Measurements from ENCODE around the gene KLRC4.
"Not testable (repeated sequence)": the region's sequence is repeated elsewhere in the genome, so short reads cannot be mapped to it uniquely, and the experiment has no call there.

DNA sequence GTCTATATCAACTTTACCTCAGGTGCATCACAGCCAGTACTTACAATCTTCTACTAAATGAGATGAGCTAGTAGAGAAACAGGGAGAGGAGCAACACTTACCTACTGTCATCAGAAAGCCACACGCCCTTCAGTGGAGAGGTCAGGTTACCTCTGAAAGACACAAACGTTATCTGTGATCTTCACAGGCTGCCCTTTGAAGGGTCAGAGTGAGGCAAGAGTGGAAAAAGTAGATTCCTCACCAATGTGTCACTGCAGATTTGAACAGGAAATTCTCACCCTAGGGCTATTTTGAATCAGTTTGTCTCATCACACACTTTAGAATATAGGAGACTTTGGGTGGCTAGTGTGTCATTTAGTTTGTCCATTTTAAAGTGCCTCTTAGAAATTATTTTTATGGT lies 28.0 kb upstream of the KLRC4 start:
- TF ChIP-seq CTCF (IDR thresholded peaks at IDR 0.05 in 4 of 5, conservative IDR thresholded peaks at IDR 0.05 in 1 of 5); POLR2A (IDR thresholded peaks at IDR 0.05): not testable (repeated sequence)
